ENCODE measurements around the gene CDKAL1.

Gene CDKAL1

GRCh38 chr6:20856681-20857288, 322.5 kb downstream of the CDKAL1 start:
- no peak for ATAC-seq (ENCODE audit: insufficient read depth, low read depth)
- H3K9ac ChIP-seq (ENCODE audit: low read depth, low read length): no peak overlapping the region
- no peak overlapping the region for H3K4me2 ChIP-seq (ENCODE audit: insufficient read depth, low read length)

GRCh38 chr6:20861481-20861880, 327.2 kb downstream of the CDKAL1 start:
- Histone ChIP-seq H2AFZ (ENCODE audit: low read depth, low read length) (no peak overlapping the region), H3K9me3 (ENCODE audit: insufficient read depth, low read length, severe bottlenecking) (no peaks in the 10 kb centered on the region), H4K20me1 (ENCODE audit: insufficient read depth, low read length) (no peaks in the 10 kb centered on the region), H3K79me2 (ENCODE audit: insufficient read depth, low read length) (no peaks in the 10 kb centered on the region), H3K4me1 (ENCODE audit: insufficient read depth, low read length) (no peaks in the 10 kb centered on the region), H3K27me3 (ENCODE audit: insufficient read depth, low read length, poor library complexity) (no peaks in the 10 kb centered on the region), H3K4me3 (ENCODE audit: low read depth in 1 of 2, low read length in 2 of 2) (no peak overlapping the region), H3K4me2 (ENCODE audit: insufficient read depth, low read length) (no peak overlapping the region), H3K36me3 (ENCODE audit: insufficient read depth, low read length) (no peaks in the 10 kb centered on the region), H3K27ac (ENCODE audit: low read length) (no peak overlapping the region), H3K9ac (ENCODE audit: low read depth, low read length) (no peak overlapping the region)
- DNase-seq: no peak
- ATAC-seq (ENCODE audit: insufficient read depth, low read depth): no peak
- no peak for TF ChIP-seq CTCF (IDR thresholded peaks at IDR 0.05; ENCODE audit: borderline replicate concordance, extremely low read depth, low read length, poor library complexity, severe bottlenecking)
- no peak for TF ChIP-seq EZH2 (IDR thresholded peaks at IDR 0.05; ENCODE audit: borderline replicate concordance, low read depth, low read length, severe bottlenecking)

More at GRCh38 chr6:20856681-20857288, 322.5 kb downstream of the CDKAL1 start:
- no peaks in the 10 kb centered on the region for H4K20me1 ChIP-seq (ENCODE audit: insufficient read depth, low read length)
- no peaks in the 10 kb centered on the region for H3K9me3 ChIP-seq (ENCODE audit: insufficient read depth, low read length, severe bottlenecking)
- no peak overlapping the region for H2AFZ ChIP-seq (ENCODE audit: low read depth, low read length)
- no peak for DNase-seq
- H3K36me3 ChIP-seq (ENCODE audit: insufficient read depth, low read length): no peaks in the 10 kb centered on the region
- no peaks in the 10 kb centered on the region for H3K79me2 ChIP-seq (ENCODE audit: insufficient read depth, low read length)
- no peak overlapping the region for H3K4me3 ChIP-seq (ENCODE audit: low read depth in 1 of 2, low read length in 2 of 2)
- TF ChIP-seq EZH2 (IDR thresholded peaks at IDR 0.05; ENCODE audit: borderline replicate concordance, low read depth, low read length, severe bottlenecking) (no peak), CTCF (IDR thresholded peaks at IDR 0.05; ENCODE audit: borderline replicate concordance, extremely low read depth, low read length, poor library complexity, severe bottlenecking) (no peak)
- no peaks in the 10 kb centered on the region for H3K27me3 ChIP-seq (ENCODE audit: insufficient read depth, low read length, poor library complexity)
- H3K4me1 ChIP-seq (ENCODE audit: insufficient read depth, low read length): peaks cover 9% of the 10 kb centered on the region; the same call in 1 of the 2 replicates
- H3K27ac ChIP-seq (ENCODE audit: low read length): no peak overlapping the region

- no peak overlapping the region for H3K4me3 ChIP-seq (ENCODE audit: low read depth in 1 of 2, low read length in 2 of 2)
- no peak overlapping the region for H3K9ac ChIP-seq (ENCODE audit: low read depth, low read length)
- DNase-seq (no peak), ATAC-seq (ENCODE audit: insufficient read depth, low read depth) (no peak)
- no peaks in the 10 kb centered on the region for H3K4me1 ChIP-seq (ENCODE audit: insufficient read depth, low read length)
- H3K27ac ChIP-seq (ENCODE audit: low read length): no peak overlapping the region
- H3K27me3 ChIP-seq (ENCODE audit: insufficient read depth, low read length, poor library complexity): no peaks in the 10 kb centered on the region
- H3K36me3 ChIP-seq (ENCODE audit: insufficient read depth, low read length): no peaks in the 10 kb centered on the region
- H3K79me2 ChIP-seq (ENCODE audit: insufficient read depth, low read length): no peaks in the 10 kb centered on the region
- no peak overlapping the region for H3K4me2 ChIP-seq (ENCODE audit: insufficient read depth, low read length)
- H3K9me3 ChIP-seq (ENCODE audit: insufficient read depth, low read length, severe bottlenecking): no peaks in the 10 kb centered on the region
- H2AFZ ChIP-seq (ENCODE audit: low read depth, low read length): no peak overlapping the region
- no peaks in the 10 kb centered on the region for H4K20me1 ChIP-seq (ENCODE audit: insufficient read depth, low read length)
- TF ChIP-seq EZH2 (IDR thresholded peaks at IDR 0.05; ENCODE audit: borderline replicate concordance, low read depth, low read length, severe bottlenecking) (no peak), CTCF (IDR thresholded peaks at IDR 0.05; ENCODE audit: borderline replicate concordance, extremely low read depth, low read length, poor library complexity, severe bottlenecking) (no peak)
These were observed 331.8 kb downstream of the CDKAL1 start for GRCh38 chr6:20866036-20866435.

All from DND-41 (cell line).